ENCODE data around the gene AUTS2.

DNA sequence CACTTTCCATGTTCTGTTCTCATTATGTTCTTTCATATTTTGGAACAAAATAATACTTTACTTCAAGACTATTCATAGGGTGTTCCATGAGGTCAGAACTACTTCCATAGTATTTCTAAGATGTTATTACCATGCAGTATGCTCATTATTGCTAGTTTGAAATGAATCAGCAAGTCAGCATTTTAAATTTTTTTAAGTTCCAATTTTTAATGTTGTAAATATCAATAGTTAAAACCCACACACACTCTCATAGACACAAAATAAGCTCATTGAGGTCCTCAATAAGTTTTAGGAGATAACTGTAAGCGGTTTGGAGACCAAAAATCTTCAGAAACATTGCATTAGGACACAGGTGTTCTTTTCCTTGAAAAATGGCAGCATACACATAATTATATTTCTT, 550.7 kb downstream of the AUTS2 start:
- TF ChIP-seq, protein P1, sequence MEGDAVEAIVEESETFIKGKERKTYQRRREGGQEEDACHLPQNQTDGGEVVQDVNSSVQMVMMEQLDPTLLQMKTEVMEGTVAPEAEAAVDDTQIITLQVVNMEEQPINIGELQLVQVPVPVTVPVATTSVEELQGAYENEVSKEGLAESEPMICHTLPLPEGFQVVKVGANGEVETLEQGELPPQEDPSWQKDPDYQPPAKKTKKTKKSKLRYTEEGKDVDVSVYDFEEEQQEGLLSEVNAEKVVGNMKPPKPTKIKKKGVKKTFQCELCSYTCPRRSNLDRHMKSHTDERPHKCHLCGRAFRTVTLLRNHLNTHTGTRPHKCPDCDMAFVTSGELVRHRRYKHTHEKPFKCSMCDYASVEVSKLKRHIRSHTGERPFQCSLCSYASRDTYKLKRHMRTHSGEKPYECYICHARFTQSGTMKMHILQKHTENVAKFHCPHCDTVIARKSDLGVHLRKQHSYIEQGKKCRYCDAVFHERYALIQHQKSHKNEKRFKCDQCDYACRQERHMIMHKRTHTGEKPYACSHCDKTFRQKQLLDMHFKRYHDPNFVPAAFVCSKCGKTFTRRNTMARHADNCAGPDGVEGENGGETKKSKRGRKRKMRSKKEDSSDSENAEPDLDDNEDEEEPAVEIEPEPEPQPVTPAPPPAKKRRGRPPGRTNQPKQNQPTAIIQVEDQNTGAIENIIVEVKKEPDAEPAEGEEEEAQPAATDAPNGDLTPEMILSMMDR (conservative IDR thresholded peaks at IDR 0.05; ENCODE audit: low read length), result no peak
- TF ChIP-seq EZH2phosphoT487 (IDR thresholded peaks at IDR 0.05; ENCODE audit: borderline replicate concordance), result no peak
